NCI-H146 treated with DMSO at 0.1 percent for 48 hours (cell line): ENCODE results near the gene MTOR.
A peak's percentile ranks its signal among the peaks of the same experiment; 100 is the strongest.
"Not testable (repeated sequence)": the region's sequence is repeated elsewhere in the genome, so short reads cannot be mapped to it uniquely, and the experiment has no call there.

Source experiments
- DNase-seq: peaks from one replicate; lab custom pipeline; 2025; ENCODE audit not compliant: unreplicated experiment; lab: John Stamatoyannopoulos, UW

The MTOR gene

DNA sequence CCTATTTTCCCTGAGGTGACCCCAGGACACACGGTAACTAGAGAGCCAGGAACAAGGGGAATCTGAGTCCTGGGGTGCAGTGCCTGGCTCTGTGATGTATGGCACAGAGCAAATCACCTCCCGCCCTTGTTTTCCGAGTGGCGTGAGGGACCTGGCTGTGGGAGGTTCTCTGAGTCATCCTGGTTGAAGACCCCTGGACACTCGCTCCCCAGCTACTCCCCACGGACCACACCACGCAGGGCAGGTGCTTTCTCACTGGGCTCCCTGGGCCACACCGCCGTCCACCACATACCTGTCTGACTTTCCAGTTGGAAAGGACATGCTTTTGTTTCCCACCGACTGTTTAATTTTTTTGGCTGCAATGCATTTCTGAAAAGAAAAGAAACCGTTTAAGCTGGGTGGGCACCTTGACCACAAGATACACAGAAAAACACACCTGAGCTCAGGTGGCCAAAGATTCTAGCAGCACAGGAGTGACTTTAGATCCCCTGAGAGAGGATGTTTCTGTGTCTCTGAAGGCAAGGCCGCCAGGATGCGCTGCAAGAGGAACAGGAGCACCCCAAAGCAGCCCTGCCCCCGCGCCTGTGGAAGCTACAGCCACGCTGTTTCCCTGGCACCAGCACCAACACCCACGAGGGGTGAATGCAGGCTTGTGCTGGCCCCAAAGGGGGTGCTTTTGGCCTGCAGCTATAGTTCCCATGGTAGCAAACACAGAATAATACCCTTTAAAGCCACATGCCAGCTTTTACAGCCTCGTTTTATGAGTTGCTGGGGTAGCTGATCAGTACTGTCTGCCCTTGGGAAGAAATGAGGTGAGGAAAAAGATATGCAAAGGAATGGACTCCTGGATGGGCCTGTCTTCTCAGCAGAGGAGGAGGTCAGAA lies 194.4 kb downstream of the MTOR start:
- no peak for DNase-seq

DNA sequence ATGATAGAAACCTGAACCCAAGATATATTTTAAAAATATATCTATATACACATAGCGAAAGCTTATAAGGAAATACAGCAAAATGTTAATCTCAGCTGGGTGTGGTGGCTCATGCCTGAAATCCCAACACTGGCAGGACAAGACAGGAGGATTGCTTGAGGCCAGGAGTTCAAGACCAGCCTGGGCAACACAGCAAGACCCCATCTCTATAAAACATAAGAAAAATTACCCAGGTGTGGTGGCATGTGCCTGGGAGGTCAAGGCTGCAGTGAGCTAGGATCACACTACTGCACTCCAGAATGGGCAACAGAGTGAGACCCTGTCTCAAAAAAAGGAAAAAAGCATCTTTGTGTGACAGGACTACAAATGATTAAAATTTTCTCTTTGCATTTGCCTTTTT lies 196.6 kb downstream of the MTOR start:
- no peak for DNase-seq

DNA sequence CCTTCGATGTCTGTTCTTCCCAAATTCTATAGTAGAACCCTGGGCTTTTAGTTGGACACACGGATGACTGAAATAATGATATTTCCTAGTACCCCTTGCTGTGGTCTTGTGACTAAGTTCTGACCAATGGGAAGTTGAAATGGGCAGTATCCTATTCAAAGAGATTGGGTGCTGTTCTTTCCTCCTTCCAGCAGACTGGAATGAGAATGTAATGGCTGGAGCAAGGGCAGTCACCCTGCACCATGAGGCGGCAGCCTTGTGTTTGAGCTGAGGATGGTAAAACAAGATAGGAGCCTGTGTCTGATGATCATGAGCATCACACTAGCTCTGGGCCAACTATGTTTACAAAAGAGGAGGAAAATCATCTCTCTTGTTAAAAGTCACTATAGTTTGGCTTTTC lies 197.4 kb downstream of the MTOR start:
- no peak for DNase-seq

DNA sequence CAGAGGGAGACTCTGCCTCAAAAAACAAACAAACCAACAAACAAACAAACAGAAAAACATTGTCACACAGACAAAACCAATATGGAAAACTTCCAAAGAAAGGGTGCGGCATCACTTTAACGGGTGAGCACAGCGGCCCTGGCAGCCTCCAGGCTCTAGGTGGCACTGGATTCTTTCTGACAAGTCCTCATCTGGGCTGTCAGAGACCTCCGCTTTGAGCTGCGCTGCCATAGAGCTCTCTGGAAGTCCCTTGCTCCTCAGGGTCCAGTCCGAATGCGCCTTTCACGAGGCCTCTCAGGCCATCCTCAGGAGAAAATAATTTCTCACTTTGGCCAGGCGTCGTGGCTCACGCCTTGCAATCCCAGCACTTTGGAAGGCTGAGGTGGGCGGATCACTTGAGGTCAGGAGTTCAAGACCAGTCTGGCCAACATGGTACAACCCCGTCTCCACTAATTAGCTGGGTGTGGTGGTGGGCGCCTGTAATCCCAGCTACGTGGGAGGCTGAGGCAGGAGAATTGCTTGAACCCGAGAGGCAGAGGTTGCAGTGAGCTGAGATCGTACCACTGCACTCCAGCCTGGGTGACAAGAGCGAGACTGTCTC lies 198.3 kb downstream of the MTOR start:
- not testable (repeated sequence) for DNase-seq

DNA sequence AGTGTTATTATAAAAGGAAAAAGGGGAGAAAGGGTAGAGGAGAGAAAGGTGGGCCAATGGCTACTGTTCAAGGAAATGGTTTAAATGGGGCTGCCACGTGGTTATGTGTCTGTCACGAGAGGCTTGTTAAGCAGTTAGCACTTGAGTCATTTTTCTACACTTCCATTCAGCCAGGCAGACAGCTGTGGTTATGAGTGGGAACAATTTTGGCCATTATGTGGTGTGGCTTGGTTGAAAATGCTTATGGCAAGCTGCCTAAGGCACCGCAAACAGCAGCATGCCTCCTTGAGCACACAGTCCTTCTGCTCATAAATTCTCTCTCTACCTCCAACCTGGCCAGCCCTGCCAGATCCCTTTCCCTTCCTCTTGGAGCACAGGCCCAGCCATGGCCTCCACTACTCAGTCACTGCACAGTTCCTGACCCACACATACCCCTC lies 199.4 kb downstream of the MTOR start:
- DNase-seq: no peak

DNA sequence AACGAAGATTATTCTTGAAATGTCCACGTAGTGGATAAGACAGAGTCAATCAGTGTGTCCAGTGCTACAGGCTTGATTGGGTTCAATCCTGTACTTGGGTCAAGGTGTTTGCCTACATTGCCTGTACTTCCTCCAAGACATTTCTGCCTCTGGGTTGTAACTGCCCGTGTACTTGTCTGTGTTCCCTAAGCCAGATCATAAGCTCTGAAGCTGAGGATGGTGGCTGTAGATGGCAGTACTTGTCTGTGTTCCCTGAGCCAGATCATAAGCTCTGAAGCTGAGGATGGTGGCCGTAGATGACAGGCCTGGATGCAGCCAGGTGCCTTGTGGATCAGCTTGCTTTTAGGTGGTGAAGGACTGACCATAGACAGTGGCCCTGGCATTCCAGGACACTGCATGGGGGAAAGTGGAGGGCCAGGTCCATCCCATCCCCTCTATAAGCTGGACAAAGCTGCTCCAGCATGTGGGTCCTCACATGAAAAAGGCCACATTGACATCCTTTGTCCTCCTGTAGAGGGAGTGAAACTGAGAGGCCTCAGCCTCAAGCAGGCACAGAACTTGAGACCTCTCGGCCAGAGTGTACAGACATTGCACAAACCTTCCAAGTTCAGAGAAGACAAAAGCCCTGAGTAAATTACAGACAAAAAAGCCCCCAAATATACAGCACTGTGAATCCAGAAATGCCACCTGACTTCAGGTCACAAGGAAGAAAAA lies 200.5 kb downstream of the MTOR start:
- no peak for DNase-seq

DNA sequence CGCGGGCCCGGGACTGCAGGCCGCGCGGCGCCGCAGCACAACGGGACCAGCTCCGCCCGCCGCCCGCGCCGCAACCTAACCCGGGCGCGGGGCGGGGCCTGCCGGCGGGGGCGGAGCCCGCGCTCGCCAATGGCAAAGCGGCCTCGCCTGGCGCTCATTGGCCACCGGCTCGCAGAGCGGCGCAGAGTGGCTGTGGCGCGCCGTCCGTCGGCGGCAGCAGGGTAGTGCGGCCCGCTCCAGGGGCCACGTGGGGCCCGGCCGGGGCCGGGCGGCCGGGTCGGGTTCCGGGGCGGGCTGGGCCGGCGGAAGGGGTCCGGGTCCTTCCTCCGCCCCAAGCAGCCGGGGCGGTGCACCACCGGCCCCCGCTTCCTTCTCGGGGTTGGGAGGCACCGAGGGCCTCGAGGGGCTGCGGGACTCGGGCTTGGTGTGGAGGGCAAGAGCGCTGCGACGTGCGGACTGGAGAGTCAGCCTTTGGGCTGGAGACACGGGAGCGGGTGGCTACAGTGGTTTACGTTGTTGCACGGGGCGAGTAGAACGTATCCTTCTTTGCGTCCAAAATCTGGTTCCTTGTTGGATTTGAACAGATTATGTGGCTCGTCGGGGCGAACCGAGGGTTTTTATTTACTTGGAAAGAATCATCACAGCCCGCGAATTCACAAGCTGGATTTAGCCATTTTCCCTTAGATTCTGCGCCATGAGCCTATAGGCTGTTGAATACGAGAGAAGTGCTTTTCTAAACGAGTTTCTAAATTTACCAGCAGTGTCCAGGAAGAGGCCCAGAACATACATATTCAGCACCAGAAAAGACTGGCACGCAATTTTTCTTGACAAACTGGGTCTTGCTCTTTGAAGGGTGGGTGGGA lies 202.2 kb downstream of the MTOR start, which contains the start of gene SRM:
SRM (minus strand) TSS at position 51 of the 863 bp plus-strand sequence. CDS start 75 bp downstream, outside the sequence.
- peak; percentile 21 for DNase-seq

DNA sequence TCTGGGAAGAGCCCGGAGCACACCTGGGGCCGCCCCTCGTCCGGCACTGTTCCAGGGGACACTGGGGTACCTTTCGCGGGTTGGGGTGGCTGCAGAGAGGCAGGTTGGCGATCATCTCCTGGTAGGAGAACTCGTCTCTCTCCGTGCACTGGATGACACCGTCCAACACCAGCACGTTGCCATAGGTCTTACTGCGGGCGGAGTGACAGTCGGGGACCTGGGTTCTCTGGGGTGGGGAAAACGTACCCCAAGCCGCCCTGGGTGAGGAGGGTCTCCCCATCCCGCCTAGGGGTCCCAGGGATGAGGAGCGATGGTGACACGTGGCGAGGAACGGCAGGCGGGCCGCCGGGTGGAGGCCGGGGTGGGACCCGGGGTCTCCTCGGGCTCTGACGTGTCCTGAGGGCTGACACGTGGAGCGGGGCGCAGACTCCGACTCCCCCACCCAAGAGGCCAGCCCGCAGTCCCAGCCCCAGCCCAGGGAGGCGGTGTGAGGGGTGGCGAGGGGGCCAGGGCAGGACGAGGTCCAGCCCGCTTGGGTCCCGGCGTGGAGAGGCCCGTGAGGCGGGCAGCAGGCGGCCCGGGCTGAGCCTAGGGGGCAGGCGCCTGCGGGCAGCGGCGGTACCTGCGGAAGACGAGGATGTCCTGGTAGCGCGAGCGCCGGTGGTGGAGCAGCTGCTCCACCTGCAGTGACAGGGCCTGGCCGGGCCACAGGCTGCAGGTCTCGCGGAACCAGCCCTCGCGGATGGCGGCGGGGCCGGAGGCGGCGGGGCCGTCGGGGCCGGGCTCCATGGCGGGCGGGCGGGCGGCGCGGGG lies 203.0 kb downstream of the MTOR start:
- DNase-seq: no peak

DNA sequence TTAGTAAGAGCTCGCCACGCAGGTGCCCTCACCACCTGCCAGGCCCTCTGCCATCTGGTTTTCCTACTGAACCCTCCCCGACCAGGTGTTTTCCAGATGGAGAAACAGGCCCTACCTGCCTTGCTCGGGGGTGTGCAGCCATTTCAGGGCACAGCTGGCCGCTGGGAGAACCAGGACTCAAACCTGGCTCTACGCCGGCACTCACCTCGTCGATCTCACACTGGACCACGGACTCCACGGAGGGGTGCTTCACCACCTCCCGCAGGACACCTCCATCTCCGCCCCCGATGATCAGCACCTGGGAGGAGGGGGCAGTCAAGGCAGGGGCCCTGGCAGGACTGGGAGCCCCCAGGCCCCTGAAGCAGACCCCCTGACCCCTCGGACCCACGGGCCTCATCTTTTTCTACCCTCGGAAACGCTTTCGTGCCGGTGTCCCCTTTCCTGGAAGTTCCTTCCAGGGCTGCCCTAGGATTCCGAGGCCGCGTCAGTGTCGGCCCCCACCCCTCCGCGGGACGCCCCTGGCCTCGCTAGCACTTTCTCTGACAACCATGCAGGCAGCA lies 203.7 kb downstream of the MTOR start:
- DNase-seq: peak; percentile 13

DNA sequence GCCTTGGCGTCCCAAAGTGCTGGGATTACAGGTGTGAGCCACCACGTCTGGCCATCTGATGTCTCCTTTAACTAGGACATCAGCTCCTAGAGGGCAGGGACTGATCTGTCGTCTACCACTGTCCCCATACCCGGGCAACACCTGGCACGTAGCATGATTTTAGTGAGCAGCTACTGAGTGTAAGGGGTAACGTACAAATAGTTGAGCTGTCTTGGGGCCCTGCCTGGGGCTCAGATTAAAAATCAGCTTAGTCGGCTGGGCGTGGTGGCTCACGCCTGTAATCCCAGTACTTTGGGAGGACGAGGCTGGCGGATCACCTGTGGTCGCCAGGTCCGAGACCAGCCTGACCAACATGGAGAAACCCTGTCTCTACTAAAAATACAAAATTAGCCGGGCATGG lies 204.3 kb downstream of the MTOR start:
- no peak for DNase-seq

DNA sequence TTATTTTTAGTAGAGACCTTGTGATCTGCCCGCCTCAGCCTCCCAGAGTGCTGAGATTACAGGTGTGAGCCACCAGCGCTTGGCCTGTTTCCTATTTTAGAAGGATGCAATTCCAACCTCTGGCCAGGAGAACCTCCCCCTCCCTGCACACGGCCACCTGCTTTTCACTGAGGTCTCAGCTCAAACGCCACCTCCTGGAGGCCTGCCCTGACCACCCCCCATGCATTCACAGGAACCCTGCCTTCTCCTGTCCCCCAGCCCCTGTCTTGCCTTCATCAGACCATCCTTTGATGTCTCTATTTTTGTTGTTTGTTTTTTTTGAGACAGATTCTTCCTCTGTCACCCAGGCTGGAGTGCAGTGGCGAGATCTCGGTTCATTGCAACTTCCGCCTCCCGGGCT lies 204.9 kb downstream of the MTOR start:
- DNase-seq: no peak
